WERI-Rb-1 (cell line): ENCODE results near the gene TTC24.

Source experiments
- DNase-seq: peaks from one replicate; pipeline ENCODE4 v3.0.0-alpha.2; 2020
- H3K27ac ChIP-seq: fragments of 250-450 bp; sonication (Bioruptor Pico); 2 replicates; pipeline ENCODE4 v1.5.1; 2020; ENCODE audit warnings: mild to moderate bottlenecking, moderate library complexity
- H3K27me3 ChIP-seq: fragments of 250-450 bp; sonication (Bioruptor Pico); 2 replicates; pipeline ENCODE4 v1.5.1; 2021; ENCODE audit warnings: mild to moderate bottlenecking, low read depth, moderate library complexity; ENCODE audit not compliant: insufficient read depth, severe bottlenecking
- H3K36me3 ChIP-seq: fragments of 250-450 bp; sonication (Bioruptor Pico); 2 replicates; pipeline ENCODE4 v1.5.1; 2020; ENCODE audit warnings: mild to moderate bottlenecking, moderate library complexity
- H3K4me3 ChIP-seq: 2 replicates; pipeline ENCODE4 v1.5.1; 2011; ENCODE audit warnings: low read depth, mild to moderate bottlenecking, control low read depth, low read length
- H3K9me3 ChIP-seq: fragments of 250-450 bp; sonication (Bioruptor Pico); 2 replicates; pipeline ENCODE4 v1.5.1; 2021; ENCODE audit warnings: mild to moderate bottlenecking, moderate library complexity; ENCODE audit not compliant: severe bottlenecking
- CTCF ChIP-seq: IDR thresholded peaks from 2 replicates; pipeline ENCODE4 v1.5.1; 2011; ENCODE audit warnings: low read depth, mild to moderate bottlenecking, control low read depth, inconsistent platforms, low read length

TTC24 gene

GRCh38 chr1:156598731-156599432, 19.4 kb downstream of the TTC24 start:
- no peaks in the 10 kb centered on the region for H3K27me3 ChIP-seq
- no peak for TF ChIP-seq CTCF
- H3K4me3 ChIP-seq: no peak overlapping the region
- no peaks in the 10 kb centered on the region for H3K9me3 ChIP-seq
- peak overlapping the region; percentile 11; the same call in 1 of the 2 replicates for H3K27ac ChIP-seq
- peaks cover 57% of the 10 kb centered on the region for H3K36me3 ChIP-seq
- DNase-seq: peak; percentile 65

- 0 out of 2 replicates have a peak, but pooled peaks have one; percentile 7 for TF ChIP-seq CTCF
- no peaks in the 10 kb centered on the region for H3K27me3 ChIP-seq
- peaks cover 48% of the 10 kb centered on the region for H3K36me3 ChIP-seq
- no peaks in the 10 kb centered on the region for H3K9me3 ChIP-seq
- no peak for DNase-seq
- no peak overlapping the region for H3K27ac ChIP-seq
- H3K4me3 ChIP-seq: no peak overlapping the region
These were observed 20.3 kb downstream of the TTC24 start for GRCh38 chr1:156599811-156600210.

GRCh38 chr1:156600733-156601121, 21.2 kb downstream of the TTC24 start:
- TF ChIP-seq CTCF: no peak
- H3K4me3 ChIP-seq: peak overlapping the region; percentile 87
- H3K9me3 ChIP-seq: no peaks in the 10 kb centered on the region
- peak overlapping the region; percentile 71 for H3K27ac ChIP-seq
- no peak for DNase-seq
- peaks cover 39% of the 10 kb centered on the region for H3K36me3 ChIP-seq
- H3K27me3 ChIP-seq: no peaks in the 10 kb centered on the region

GRCh38 chr1:156601122-156601830, 21.8 kb downstream of the TTC24 start, which contains the start of gene GPATCH4:
GPATCH4 (minus strand) TSS chr1:156601479.
- peaks cover 33% of the 10 kb centered on the region for H3K36me3 ChIP-seq
- no peaks in the 10 kb centered on the region for H3K27me3 ChIP-seq
- peak within 1 kb of the TSS; percentile 71 for H3K27ac ChIP-seq
- no peaks in the 10 kb centered on the region for H3K9me3 ChIP-seq
- no peak for TF ChIP-seq CTCF
- DNase-seq: peak; percentile 86
- peak within 1 kb of the TSS; percentile 87 for H3K4me3 ChIP-seq

GRCh38 chr1:156601892-156602291, 22.4 kb downstream of the TTC24 start:
- H3K27ac ChIP-seq: peak overlapping the region; percentile 71
- H3K36me3 ChIP-seq: peaks cover 27% of the 10 kb centered on the region
- no peak for TF ChIP-seq CTCF
- H3K9me3 ChIP-seq: no peaks in the 10 kb centered on the region
- no peaks in the 10 kb centered on the region for H3K27me3 ChIP-seq
- DNase-seq: no peak
- H3K4me3 ChIP-seq: peak overlapping the region; percentile 87
